ENCODE data around the gene RELN.

- TF ChIP-seq CTCF (IDR thresholded peaks at IDR 0.05) = no peak
- TF ChIP-seq POLR2A (IDR thresholded peaks at IDR 0.05) = no peak
Measured at GRCh38 chr7:103687272-103687671, 302.2 kb downstream of the RELN start.

Measured in heart left ventricle (tissue), 13 donors.